HepG2 (cell line): ENCODE results near the gene SLC12A3. TPM values are rescaled to one million over a fixed set of nuclear protein-coding genes. Genes with fewer than 3 reads are reported as not detected.

Experiments
- ATAC-seq: fragments of 200-7000 bp; cut with Tn5 transposase; 3 replicates; pipeline ENCODE4 v1.9.1; 2020; ENCODE audit warnings: mild to moderate bottlenecking, moderate library complexity
- BruUV-seq: library from RNA; stranded (reverse); fragments of 400-500 nt; replicated peaks from 2 replicates; lab custom pipeline; 2021; lab: Mats Ljungman, UMichigan
- CTCF ChIA-PET: fragments of 300-600 bp; formaldehyde crosslinking; extraction: SDS; loops from one replicate; lab custom pipeline; 2021; ENCODE audit warnings: low total read pairs, inconsistent platforms, low intra/inter-chr PET ratio; lab: Yijun Ruan, JAX
- POLR2A ChIA-PET: fragments of 350-600 bp; sonication (Branson Sonifier 250); formaldehyde crosslinking; loops from one replicate; lab custom pipeline; 2020; ENCODE audit warnings: antibody characterized with exemption, inconsistent platforms; lab: Yijun Ruan, JAX
- DNase-seq: peaks from one replicate; pipeline ENCODE4 v3.0.0-alpha.2; 2015; ENCODE audit warnings: low spot score
- FAIRE-seq: peaks from 3 replicates; lab custom pipeline; 2011; peaks lifted over from hg19 to GRCh38; lab: Jason Lieb, UNC
- H2AFZ ChIP-seq: one replicate; pipeline ENCODE4 v1.6.1; 2011; ENCODE audit warnings: low read length, inconsistent platforms
- H3K27ac ChIP-seq: fragments of 300-600 bp; 3 replicates; pipeline ENCODE4 v1.8.0; 2011; ENCODE audit warnings: mixed run types, mild to moderate bottlenecking, mixed read lengths, low read length, inconsistent platforms; ENCODE audit not compliant: insufficient read depth; ENCODE audit errors: extremely low read length
- H3K27me3 ChIP-seq, 2 experiments: fragments of 200-600 bp in 1 of 2; 2 replicates in 1 of 2; 3 replicates in 1 of 2; pipeline versions ENCODE4 v1.6.0 to v1.8.0; 2011; ENCODE audit warnings: low read length in 2 of 2, mild to moderate bottlenecking in 2 of 2, moderate library complexity in 2 of 2, inconsistent platforms in 1 of 2; ENCODE audit not compliant: insufficient read depth in 2 of 2, control insufficient read depth in 1 of 2
- H3K36me3 ChIP-seq, 2 experiments: fragments of 200-600 bp in 1 of 2; replicated peaks in 1 of 2; 2 replicates in 1 of 2; 3 replicates in 1 of 2; pipeline versions ENCODE4 v1.5.1 to v1.8.0; 2011; ENCODE audit warnings: low read length in 2 of 2, inconsistent platforms in 1 of 2; ENCODE audit not compliant: insufficient read depth in 2 of 2, control insufficient read depth in 1 of 2
- H3K4me1 ChIP-seq: 2 replicates; pipeline ENCODE4 v1.5.1; 2012; ENCODE audit warnings: low read length, inconsistent platforms; ENCODE audit not compliant: insufficient read depth
- H3K4me2 ChIP-seq: 2 replicates; pipeline ENCODE4 v1.6.0; 2011; ENCODE audit warnings: low read depth, low read length, inconsistent platforms
- H3K4me3 ChIP-seq, 3 experiments: fragments of 200-600 bp in 1 of 3; sonication (generic), shearing (Covaris generic) in 1 of 3; replicated peaks in 1 of 3; 2 replicates each; pipeline ENCODE4 v1.5.1; 2011 to 2016; ENCODE audit warnings: low read length in 3 of 3, inconsistent platforms in 2 of 3, low read depth in 2 of 3, mild to moderate bottlenecking in 2 of 3, control low read depth in 1 of 3, mixed read lengths in 1 of 3; ENCODE audit not compliant: insufficient read depth in 1 of 3
- H3K79me2 ChIP-seq: one replicate; pipeline ENCODE4 v1.6.1; 2011; ENCODE audit warnings: low read length, inconsistent platforms; ENCODE audit not compliant: insufficient read depth
- H3K9ac ChIP-seq: 2 replicates; pipeline ENCODE4 v1.6.0; 2011; ENCODE audit warnings: mild to moderate bottlenecking, low read depth, low read length, inconsistent platforms; ENCODE audit not compliant: insufficient read depth
- H3K9me3 ChIP-seq: 2 replicates; pipeline ENCODE4 v1.5.1; 2012; ENCODE audit warnings: mild to moderate bottlenecking, low read length
- H4K20me1 ChIP-seq: 2 replicates; pipeline ENCODE4 v1.6.0; 2011; ENCODE audit warnings: inconsistent platforms, mild to moderate bottlenecking, low read length, moderate library complexity; ENCODE audit not compliant: insufficient read depth
- HNRNPK ChIP-seq: fragments of 200-400 bp; formaldehyde crosslinking; IDR thresholded peaks from 2 replicates; pipeline ENCODE4 v1.6.1; 2018; ENCODE audit warnings: low read length, low read depth, moderate library complexity, mild to moderate bottlenecking; ENCODE audit not compliant: poor library complexity, severe bottlenecking
- PCBP1 ChIP-seq: fragments of 200-400 bp; formaldehyde crosslinking; IDR thresholded peaks from 2 replicates; pipeline ENCODE4 v1.6.1; 2017; ENCODE audit warnings: mild to moderate bottlenecking, low read depth, low read length, borderline replicate concordance
- SMYD3 ChIP-seq: sonication (generic); formaldehyde crosslinking; IDR thresholded peaks from 2 replicates; pipeline ENCODE4 v1.8.1; 2023; ENCODE audit warnings: mild to moderate bottlenecking, missing genetic modification reagents
- SP140L ChIP-seq: sonication (generic); formaldehyde crosslinking; IDR thresholded peaks from 2 replicates; pipeline ENCODE4 v1.4.0; 2020; ENCODE audit warnings: missing genetic modification reagents, borderline replicate concordance
- ZNF101 ChIP-seq: sonication (generic); formaldehyde crosslinking; IDR thresholded peaks from 2 replicates; pipeline ENCODE4 v1.4.0; 2020; ENCODE audit warnings: mild to moderate bottlenecking, low read depth, missing genetic modification reagents, borderline replicate concordance
- ZNF34 ChIP-seq: sonication (generic); formaldehyde crosslinking; IDR thresholded peaks from 2 replicates; pipeline ENCODE4 v1.4.0; 2020; ENCODE audit warnings: mild to moderate bottlenecking, missing genetic modification reagents, borderline replicate concordance
- ZNF383 ChIP-seq: sonication (generic); formaldehyde crosslinking; IDR thresholded peaks from 2 replicates; pipeline ENCODE4 v1.4.0; 2020; ENCODE audit warnings: missing genetic modification reagents, mild to moderate bottlenecking, borderline replicate concordance
- ZNF768 ChIP-seq: sonication (generic); formaldehyde crosslinking; IDR thresholded peaks from 2 replicates; pipeline ENCODE4 v1.4.0; 2020; ENCODE audit warnings: missing genetic modification reagents
- ZNF772 ChIP-seq: sonication (generic); formaldehyde crosslinking; IDR thresholded peaks from 2 replicates; pipeline ENCODE4 v1.5.0; 2020; ENCODE audit warnings: mild to moderate bottlenecking, missing genetic modification reagents
- ZSCAN21 ChIP-seq: sonication (generic); formaldehyde crosslinking; IDR thresholded peaks from 2 replicates; pipeline ENCODE4 v1.8.0; 2022; ENCODE audit warnings: mild to moderate bottlenecking, missing genetic modification reagents, moderate library complexity, borderline replicate concordance
- WGBS: methylation state at CpG from one replicate; pipeline ENCODE4 v1.1.6; 2017; ENCODE audit warnings: low lambda C conversion rate; 5-methylcytosine and 5-hydroxymethylcytosine counted together
- in situ Hi-C: cut with HindIII; loops from 2 replicates; pipeline ENCODE4 v1.10.0; 2017; ENCODE audit warnings: low pct_unique_long_range_greater_than_20kb; ENCODE audit not compliant: extremely low pct_ligation_motif_present
- intact Hi-C: fragments of 100-400 bp; cut with micrococcal nuclease; formaldehyde crosslinking; loops from one replicate; pipeline ENCODE4 v1.10.0; 2022; ENCODE audit not compliant: unreplicated experiment
- polyA plus RNA-seq, 8 experiments: library from polyadenylated mRNA; depleted of rRNA in 3 of 8; stranded (reverse) in 7 of 8; unstranded in 1 of 8; fragments of >200 nt; fragmentation: Illumina TruSeq in 4 of 8; extraction: Trizol in 4 of 8; gene quantifications; 2 replicates each; pipeline versions ENCODE4 v1.2.1 to v1.2.3, GENCODE V29; 2011 to 2016; ENCODE audit warnings: low read depth in 4 of 8, missing spikeins in 1 of 8, mixed read lengths in 1 of 8; ENCODE audit not compliant: insufficient read depth in 1 of 8
- total RNA-seq, 5 experiments: library from RNA; depleted of rRNA; stranded (reverse); fragments of >200 nt; fragmentation: Illumina TruSeq; extraction: Trizol; gene quantifications; 2 replicates each; pipeline ENCODE4 v1.2.3, GENCODE V29; 2016; ENCODE audit warnings: low read depth in 1 of 5
- TF ChIP-seq, protein P1 (sequence below): sonication (generic); formaldehyde crosslinking; IDR thresholded peaks from 2 replicates; pipeline ENCODE4 v1.4.0; 2020; ENCODE audit warnings: mild to moderate bottlenecking, missing genetic modification reagents
- TF ChIP-seq, protein P2 (sequence below): sonication (generic); formaldehyde crosslinking; IDR thresholded peaks from 2 replicates; pipeline ENCODE4 v1.4.0; 2020; ENCODE audit warnings: missing genetic modification reagents, mild to moderate bottlenecking, borderline replicate concordance

The SLC12A3 gene
- total and polyA plus RNA-seq, 2 of the 13 experiments (the other 11 are each of a cell fraction or from before 2014, with no cell fraction given): 6.2 TPM; not detected in 1

DNA sequence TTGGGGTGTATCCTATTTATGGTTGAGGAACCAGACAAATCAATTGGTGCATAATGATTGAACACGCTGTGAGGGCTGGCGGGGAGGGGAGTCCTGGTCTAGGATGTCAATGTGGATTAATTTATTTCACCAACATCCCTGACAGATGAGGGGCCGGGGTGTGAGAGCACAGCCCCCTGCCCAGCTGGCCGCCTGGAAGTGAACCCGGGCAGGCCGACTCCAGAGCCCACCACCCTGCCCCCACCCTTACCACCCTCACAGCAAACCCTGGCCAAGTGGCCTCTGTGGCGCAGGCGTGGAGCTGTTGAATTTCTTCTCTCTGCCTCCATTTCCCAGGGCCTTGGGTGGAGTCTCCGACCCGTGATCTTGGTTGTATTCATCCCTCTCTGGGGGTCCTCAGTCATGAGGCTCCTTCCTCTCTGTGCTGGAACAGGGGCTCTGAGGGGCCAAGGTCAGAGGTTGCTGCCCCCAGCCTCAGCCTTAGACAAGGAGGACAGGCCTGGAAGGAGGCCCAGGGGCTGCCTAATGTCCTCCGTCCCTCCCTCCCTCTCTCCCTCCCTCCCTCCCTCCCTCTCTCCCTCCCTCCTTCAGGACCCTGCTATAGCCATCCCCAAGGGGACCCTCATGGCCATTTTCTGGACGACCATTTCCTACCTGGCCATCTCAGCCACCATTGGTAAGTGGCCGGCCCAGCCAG is 12.6 kb downstream of the SLC12A3 start:
- DNase-seq (no peak), FAIRE-seq (no peak)
- CTCF ChIA-PET: no interaction called here

DNA sequence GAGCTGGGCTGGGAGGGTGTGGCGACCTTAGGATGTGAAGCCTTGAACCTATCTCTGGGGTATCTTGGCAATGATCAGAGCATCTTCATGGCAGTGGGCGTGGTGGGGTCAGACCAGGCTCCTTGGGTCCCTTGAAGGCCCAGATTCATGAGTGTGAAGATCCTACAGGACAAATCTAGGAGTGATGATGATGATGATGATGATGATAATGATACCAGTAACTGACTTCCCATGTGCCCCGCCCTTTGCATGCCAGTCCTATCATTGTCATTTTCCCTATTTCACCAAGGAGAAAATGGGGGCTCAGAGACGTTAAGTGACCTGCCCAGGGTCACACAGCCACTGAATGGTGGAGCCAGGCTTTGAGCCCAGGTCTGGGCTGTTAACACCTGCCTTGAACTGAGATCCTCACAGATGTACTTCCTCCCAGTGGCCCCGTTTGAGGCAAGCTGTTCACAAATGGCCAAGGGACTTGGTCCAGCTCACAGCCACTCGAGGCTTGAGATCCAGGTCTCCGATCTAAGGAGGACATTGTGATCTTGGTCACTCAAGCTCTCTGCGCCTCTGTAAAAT is 13.4 kb downstream of the SLC12A3 start:
- Histone ChIP-seq H3K9ac (no peak overlapping the region), H3K9me3 (no peaks in the 10 kb centered on the region), H3K79me2 (no peaks in the 10 kb centered on the region), H3K36me3 (no peaks in the 10 kb centered on the region), H3K27me3 (no peaks in the 10 kb centered on the region; a peak in 1 of 5 replicates), H4K20me1 (no peaks in the 10 kb centered on the region), H3K4me2 (no peak overlapping the region), H2AFZ (no peak overlapping the region), H3K27ac (no peak overlapping the region), H3K4me3 (no peak overlapping the region), H3K4me1 (no peaks in the 10 kb centered on the region)
- ATAC-seq (no peak), DNase-seq (no peak), FAIRE-seq (no peak)
- BruUV-seq: no TSS peak
- 40% methylated on average over 7 of the region's 8 CpGs for WGBS
- ChIA-PET CTCF (no interaction called here), POLR2A (interaction anchor here (1.9 kb wide), 1 partner anchor 54 kb away, joined by 5 read pairs; the partner anchor contains the start of gene HERPUD1)
- in situ Hi-C loops (no loop called here), intact Hi-C loops (no loop called here)
- TF ChIP-seq ZNF34 (CRISPR knock-in tag): no peak
- no peak for TF ChIP-seq ZNF772 (CRISPR knock-in tag)
- TF ChIP-seq, protein P1, sequence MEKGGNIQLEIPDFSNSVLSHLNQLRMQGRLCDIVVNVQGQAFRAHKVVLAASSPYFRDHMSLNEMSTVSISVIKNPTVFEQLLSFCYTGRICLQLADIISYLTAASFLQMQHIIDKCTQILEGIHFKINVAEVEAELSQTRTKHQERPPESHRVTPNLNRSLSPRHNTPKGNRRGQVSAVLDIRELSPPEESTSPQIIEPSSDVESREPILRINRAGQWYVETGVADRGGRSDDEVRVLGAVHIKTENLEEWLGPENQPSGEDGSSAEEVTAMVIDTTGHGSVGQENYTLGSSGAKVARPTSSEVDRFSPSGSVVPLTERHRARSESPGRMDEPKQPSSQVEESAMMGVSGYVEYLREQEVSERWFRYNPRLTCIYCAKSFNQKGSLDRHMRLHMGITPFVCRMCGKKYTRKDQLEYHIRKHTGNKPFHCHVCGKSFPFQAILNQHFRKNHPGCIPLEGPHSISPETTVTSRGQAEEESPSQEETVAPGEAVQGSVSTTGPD (CRISPR knock-in tag): no peak
- no peak for TF ChIP-seq ZNF383 (CRISPR knock-in tag)
- TF ChIP-seq, protein P2, sequence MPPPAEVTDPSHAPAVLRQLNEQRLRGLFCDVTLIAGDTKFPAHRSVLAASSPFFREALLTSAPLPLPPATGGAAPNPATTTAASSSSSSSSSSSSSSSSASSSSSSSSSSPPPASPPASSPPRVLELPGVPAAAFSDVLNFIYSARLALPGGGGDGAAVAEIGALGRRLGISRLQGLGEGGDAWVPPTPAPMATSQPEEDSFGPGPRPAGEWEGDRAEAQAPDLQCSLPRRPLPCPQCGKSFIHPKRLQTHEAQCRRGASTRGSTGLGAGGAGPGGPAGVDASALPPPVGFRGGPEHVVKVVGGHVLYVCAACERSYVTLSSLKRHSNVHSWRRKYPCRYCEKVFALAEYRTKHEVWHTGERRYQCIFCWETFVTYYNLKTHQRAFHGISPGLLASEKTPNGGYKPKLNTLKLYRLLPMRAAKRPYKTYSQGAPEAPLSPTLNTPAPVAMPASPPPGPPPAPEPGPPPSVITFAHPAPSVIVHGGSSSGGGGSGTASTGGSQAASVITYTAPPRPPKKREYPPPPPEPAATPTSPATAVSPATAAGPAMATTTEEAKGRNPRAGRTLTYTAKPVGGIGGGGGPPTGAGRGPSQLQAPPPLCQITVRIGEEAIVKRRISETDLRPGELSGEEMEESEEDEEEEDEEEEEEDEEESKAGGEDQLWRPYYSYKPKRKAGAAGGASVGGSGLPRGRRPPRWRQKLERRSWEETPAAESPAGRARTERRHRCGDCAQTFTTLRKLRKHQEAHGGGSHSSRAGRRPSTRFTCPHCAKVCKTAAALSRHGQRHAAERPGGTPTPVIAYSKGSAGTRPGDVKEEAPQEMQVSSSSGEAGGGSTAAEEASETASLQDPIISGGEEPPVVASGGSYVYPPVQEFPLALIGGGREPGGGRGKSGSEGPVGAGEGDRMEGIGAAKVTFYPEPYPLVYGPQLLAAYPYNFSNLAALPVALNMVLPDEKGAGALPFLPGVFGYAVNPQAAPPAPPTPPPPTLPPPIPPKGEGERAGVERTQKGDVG (CRISPR knock-in tag): no peak
- peak; percentile 95 for TF ChIP-seq ZNF768 (CRISPR knock-in tag)
- TF ChIP-seq SP140L (CRISPR knock-in tag): no peak
- TF ChIP-seq ZSCAN21 (CRISPR knock-in tag): no peak

More for the DNA sequence above, 12.6 kb downstream of the SLC12A3 start:
- TF ChIP-seq ZNF34 (CRISPR knock-in tag): no peak
- no peak for TF ChIP-seq ZNF101 (CRISPR knock-in tag)
- TF ChIP-seq HNRNPK: peak; percentile 78
- TF ChIP-seq PCBP1: 0 out of 2 replicates have a peak, but pooled peaks have one; percentile 77
- TF ChIP-seq SMYD3: no peak
- no peak overlapping the region for H3K9ac ChIP-seq
- H3K36me3 ChIP-seq: no peaks in the 10 kb centered on the region
- WGBS: 53% methylated on average over 13 of the region's 13 CpGs
- no peaks in the 10 kb centered on the region for H3K9me3 ChIP-seq
- BruUV-seq: no TSS peak
- no peak overlapping the region for H3K4me3 ChIP-seq
- H3K4me2 ChIP-seq: no peak overlapping the region
- H3K4me1 ChIP-seq: no peaks in the 10 kb centered on the region
- ATAC-seq: no peak
- H4K20me1 ChIP-seq: no peaks in the 10 kb centered on the region
- POLR2A ChIA-PET: no interaction called here
- no peak overlapping the region for H2AFZ ChIP-seq
- intact Hi-C loops (no loop called here), in situ Hi-C loops (no loop called here)
- no peaks in the 10 kb centered on the region for H3K79me2 ChIP-seq
- no peak overlapping the region for H3K27ac ChIP-seq
- H3K27me3 ChIP-seq: no peaks in the 10 kb centered on the region; a peak in 1 of 5 replicates
